ENCODE results near the gene DDX27. TPM values are rescaled to one million over a fixed set of nuclear protein-coding genes. Genes with fewer than 3 reads are reported as not detected.

The DDX27 gene
- total and polyA plus RNA-seq, 9 of the 15 experiments (the other 6 are each of a cell fraction or from before 2014, with no cell fraction given): 17.9 to 79.3 (median 57.0) TPM

DNA sequence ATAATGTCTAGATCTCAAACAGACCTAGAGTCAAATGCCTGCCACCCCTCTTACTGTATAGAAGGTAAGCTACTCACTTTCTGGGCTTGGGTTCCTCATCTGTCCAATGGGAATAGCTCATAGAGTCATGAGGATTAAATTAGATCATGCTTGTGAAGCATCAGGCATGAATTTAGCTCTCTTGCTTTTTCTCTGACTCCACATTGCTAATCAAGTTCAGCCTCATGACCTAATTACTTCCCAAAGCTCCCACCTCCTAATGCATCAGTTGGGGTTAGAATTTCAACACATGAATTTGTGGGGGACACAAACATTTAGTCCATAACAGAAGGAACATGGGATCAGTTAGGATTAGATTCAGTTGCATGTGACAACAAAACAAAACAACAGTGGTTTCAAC lies 4.6 kb upstream of the DDX27 start:
- POLR2A ChIA-PET: interaction anchor here (0.7 kb wide), 1 partner anchor 557 kb away, joined by 3 read pairs; no protein-coding TSS in a partner anchor
- TF ChIP-seq PRMT5 (CRISPR knock-in tag; IDR thresholded peaks at IDR 0.05) (no peak), PTTG1 (tag; IDR thresholded peaks at IDR 0.05; ENCODE audit: low read depth) (no peak), BCOR (IDR thresholded peaks at IDR 0.05) (no peak), MEF2A (IDR thresholded peaks at IDR 0.05; ENCODE audit: control insufficient read depth, low read depth, low read length) (no peak), IFI16 (CRISPR knock-in tag; IDR thresholded peaks at IDR 0.05) (no peak), THRAP3 (IDR thresholded peaks at IDR 0.05; ENCODE audit: borderline replicate concordance) (no peak), ZNF274 (IDR thresholded peaks at IDR 0.05; ENCODE audit: borderline replicate concordance, low read depth, low read length) (no peak), GATAD2B (IDR thresholded peaks at IDR 0.05; ENCODE audit: borderline replicate concordance) (no peak), TGIF2 (CRISPR knock-in tag; IDR thresholded peaks at IDR 0.05) (no peak), CBFB (CRISPR knock-in tag; IDR thresholded peaks at IDR 0.05) (no peak), RFX5 (IDR thresholded peaks at IDR 0.05; ENCODE audit: low read depth, low read length) (no peak), BMI1 (IDR thresholded peaks at IDR 0.05; ENCODE audit: low read length) (no peak), CEBPG (CRISPR knock-in tag; IDR thresholded peaks at IDR 0.05) (no peak), CEBPG (tag; conservative IDR thresholded peaks at IDR 0.05 in 1 of 2, IDR thresholded peaks at IDR 0.05 in 1 of 2) (no peak)
- TF ChIP-seq, protein P1, sequence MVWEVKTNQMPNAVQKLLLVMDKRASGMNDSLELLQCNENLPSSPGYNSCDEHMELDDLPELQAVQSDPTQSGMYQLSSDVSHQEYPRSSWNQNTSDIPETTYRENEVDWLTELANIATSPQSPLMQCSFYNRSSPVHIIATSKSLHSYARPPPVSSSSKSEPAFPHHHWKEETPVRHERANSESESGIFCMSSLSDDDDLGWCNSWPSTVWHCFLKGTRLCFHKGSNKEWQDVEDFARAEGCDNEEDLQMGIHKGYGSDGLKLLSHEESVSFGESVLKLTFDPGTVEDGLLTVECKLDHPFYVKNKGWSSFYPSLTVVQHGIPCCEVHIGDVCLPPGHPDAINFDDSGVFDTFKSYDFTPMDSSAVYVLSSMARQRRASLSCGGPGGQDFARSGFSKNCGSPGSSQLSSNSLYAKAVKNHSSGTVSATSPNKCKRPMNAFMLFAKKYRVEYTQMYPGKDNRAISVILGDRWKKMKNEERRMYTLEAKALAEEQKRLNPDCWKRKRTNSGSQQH (CRISPR knock-in tag; IDR thresholded peaks at IDR 0.05): no peak
- TF ChIP-seq, protein P2, sequence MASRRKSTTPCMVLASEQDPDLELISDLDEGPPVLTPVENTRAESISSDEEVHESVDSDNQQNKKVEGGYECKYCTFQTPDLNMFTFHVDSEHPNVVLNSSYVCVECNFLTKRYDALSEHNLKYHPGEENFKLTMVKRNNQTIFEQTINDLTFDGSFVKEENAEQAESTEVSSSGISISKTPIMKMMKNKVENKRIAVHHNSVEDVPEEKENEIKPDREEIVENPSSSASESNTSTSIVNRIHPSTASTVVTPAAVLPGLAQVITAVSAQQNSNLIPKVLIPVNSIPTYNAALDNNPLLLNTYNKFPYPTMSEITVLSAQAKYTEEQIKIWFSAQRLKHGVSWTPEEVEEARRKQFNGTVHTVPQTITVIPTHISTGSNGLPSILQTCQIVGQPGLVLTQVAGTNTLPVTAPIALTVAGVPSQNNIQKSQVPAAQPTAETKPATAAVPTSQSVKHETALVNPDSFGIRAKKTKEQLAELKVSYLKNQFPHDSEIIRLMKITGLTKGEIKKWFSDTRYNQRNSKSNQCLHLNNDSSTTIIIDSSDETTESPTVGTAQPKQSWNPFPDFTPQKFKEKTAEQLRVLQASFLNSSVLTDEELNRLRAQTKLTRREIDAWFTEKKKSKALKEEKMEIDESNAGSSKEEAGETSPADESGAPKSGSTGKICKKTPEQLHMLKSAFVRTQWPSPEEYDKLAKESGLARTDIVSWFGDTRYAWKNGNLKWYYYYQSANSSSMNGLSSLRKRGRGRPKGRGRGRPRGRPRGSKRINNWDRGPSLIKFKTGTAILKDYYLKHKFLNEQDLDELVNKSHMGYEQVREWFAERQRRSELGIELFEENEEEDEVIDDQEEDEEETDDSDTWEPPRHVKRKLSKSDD (conservative IDR thresholded peaks at IDR 0.05; ENCODE audit: low read length): no peak
- H3K4me3 ChIP-seq: no peak overlapping the region
- no peaks in the 10 kb centered on the region for H4K20me1 ChIP-seq (replicated peaks; ENCODE audit: control insufficient read depth, insufficient read depth, low read length)
- FAIRE-seq (no peak), DNase-seq (ENCODE audit: extremely low read depth in 1 of 4, low spot score in 3 of 4) (no peak), ATAC-seq (no peak)
- H3K4me1 ChIP-seq (replicated peaks in 1 of 2; ENCODE audit: control insufficient read depth in 2 of 2, insufficient read depth in 2 of 2, low read length in 2 of 2): peaks cover 8% of the 10 kb centered on the region in 2 experiments; a peak in 4 of 5 replicates
- no peak overlapping the region for H2AFZ ChIP-seq (ENCODE audit: low read depth, low read length)
- H3K9me1 ChIP-seq (ENCODE audit: control insufficient read depth, insufficient read depth, low read length): no peaks in the 10 kb centered on the region
- CTCF ChIA-PET (ENCODE audit: low intra/inter-chr PET ratio): no interaction called here
- no peaks in the 10 kb centered on the region for H3K27me3 ChIP-seq (ENCODE audit: control insufficient read depth in 2 of 2, insufficient read depth in 2 of 2, low read length in 2 of 2)
- no peak overlapping the region for H3K9ac ChIP-seq (ENCODE audit: insufficient read depth in 1 of 2, low read depth in 2 of 2, low read length in 2 of 2)
- peaks cover 4% of the 10 kb centered on the region for H3K79me2 ChIP-seq (ENCODE audit: control insufficient read depth, insufficient read depth, low read length)
- no peak overlapping the region for H3K27ac ChIP-seq (ENCODE audit: extremely low read depth, low read depth, low read length)
- in situ Hi-C loops (cut with MboI) (no loop called here), intact Hi-C loops (cut with micrococcal nuclease) (no loop called here)
- peaks cover 3% of the 10 kb centered on the region for H3K9me3 ChIP-seq (replicated peaks; ENCODE audit: control insufficient read depth, insufficient read depth, low read depth, low read length)
- H3K4me2 ChIP-seq (ENCODE audit: insufficient read depth, low read length): no peak overlapping the region
- no TSS peak for BruUV-seq (replicated peaks)
- H3K36me3 ChIP-seq (ENCODE audit: control insufficient read depth, insufficient read depth, low read length): no peaks in the 10 kb centered on the region
